ENCODE results near the gene SBF2. TPM values are rescaled to one million over a fixed set of nuclear protein-coding genes. Genes with fewer than 3 reads are reported as not detected.

Gene SBF2
- total and polyA plus RNA-seq, 2 donors (not counting 1 experiment from before 2014, with no cell fraction given): 5.6 to 17.7 TPM

- CTCF ChIA-PET: no interaction called here
These were observed 261.1 kb downstream of the SBF2 start for GRCh38 chr11:10032935-10033334.

GRCh38 chr11:10030122-10030490, 263.9 kb downstream of the SBF2 start:
- POLR2A ChIA-PET: no interaction called here
- no peak for TF ChIP-seq EZH2 (IDR thresholded peaks at IDR 0.05; ENCODE audit: borderline replicate concordance, insufficient read depth, low read depth, low read length, poor library complexity, severe bottlenecking)
- TF ChIP-seq, protein P1, sequence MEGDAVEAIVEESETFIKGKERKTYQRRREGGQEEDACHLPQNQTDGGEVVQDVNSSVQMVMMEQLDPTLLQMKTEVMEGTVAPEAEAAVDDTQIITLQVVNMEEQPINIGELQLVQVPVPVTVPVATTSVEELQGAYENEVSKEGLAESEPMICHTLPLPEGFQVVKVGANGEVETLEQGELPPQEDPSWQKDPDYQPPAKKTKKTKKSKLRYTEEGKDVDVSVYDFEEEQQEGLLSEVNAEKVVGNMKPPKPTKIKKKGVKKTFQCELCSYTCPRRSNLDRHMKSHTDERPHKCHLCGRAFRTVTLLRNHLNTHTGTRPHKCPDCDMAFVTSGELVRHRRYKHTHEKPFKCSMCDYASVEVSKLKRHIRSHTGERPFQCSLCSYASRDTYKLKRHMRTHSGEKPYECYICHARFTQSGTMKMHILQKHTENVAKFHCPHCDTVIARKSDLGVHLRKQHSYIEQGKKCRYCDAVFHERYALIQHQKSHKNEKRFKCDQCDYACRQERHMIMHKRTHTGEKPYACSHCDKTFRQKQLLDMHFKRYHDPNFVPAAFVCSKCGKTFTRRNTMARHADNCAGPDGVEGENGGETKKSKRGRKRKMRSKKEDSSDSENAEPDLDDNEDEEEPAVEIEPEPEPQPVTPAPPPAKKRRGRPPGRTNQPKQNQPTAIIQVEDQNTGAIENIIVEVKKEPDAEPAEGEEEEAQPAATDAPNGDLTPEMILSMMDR (IDR thresholded peaks at IDR 0.05): no peak
- Histone ChIP-seq H3K4me1 (ENCODE audit: control insufficient read depth in 2 of 2, insufficient read depth in 2 of 2, low read length in 2 of 2) (no peaks in the 10 kb centered on the region), H3K4me3 (ENCODE audit: control extremely low read depth in 1 of 5, extremely low read depth in 1 of 5, insufficient read depth in 1 of 5, low read depth in 2 of 5, low read length in 4 of 5) (no peak overlapping the region), H2AFZ (ENCODE audit: insufficient read depth, low read depth, low read length, poor library complexity, severe bottlenecking) (no peak overlapping the region), H3K4me2 (replicated peaks; ENCODE audit: low read depth, low read length, poor library complexity, severe bottlenecking) (no peak overlapping the region), H3K27me3 (replicated peaks in 1 of 4; ENCODE audit: control extremely low read depth in 1 of 4, control insufficient read depth in 3 of 4, insufficient read depth in 4 of 4, low read length in 3 of 4) (no peaks in the 10 kb centered on the region), H3K36me3 (replicated peaks in 1 of 2; ENCODE audit: control extremely low read depth in 1 of 2, control insufficient read depth in 1 of 2, extremely low read depth in 1 of 2, insufficient read depth in 2 of 2, low read length in 1 of 2) (no peaks in the 10 kb centered on the region), H3K79me2 (ENCODE audit: control insufficient read depth, insufficient read depth, low read length) (no peaks in the 10 kb centered on the region), H4K20me1 (ENCODE audit: control insufficient read depth, insufficient read depth, low read length, poor library complexity, severe bottlenecking) (no peaks in the 10 kb centered on the region), H3K9me3 (ENCODE audit: control extremely low read depth in 1 of 3, control insufficient read depth in 2 of 3, insufficient read depth in 1 of 3, low read length in 2 of 3) (no peaks in the 10 kb centered on the region), H3K9ac (ENCODE audit: low read length) (no peak overlapping the region), H3K27ac (ENCODE audit: low read length in 2 of 2) (no peak overlapping the region)
- no peak for DNase-seq
- CTCF ChIA-PET: no interaction called here
- H3K27me3 Mint-ChIP-seq: peaks cover 9% of the 10 kb centered on the region
- no peaks in the 10 kb centered on the region for H3K9me3 Mint-ChIP-seq (ENCODE audit: insufficient read depth)
- H3K4me1 Mint-ChIP-seq: no peaks in the 10 kb centered on the region
- no CpG with 5 or more reads among the region's 2 CpGs for WGBS (ENCODE audit: insufficient coverage)
- intact Hi-C loops (cut with micrococcal nuclease): no loop called here
- no peak overlapping the region for H3K27ac Mint-ChIP-seq
- ATAC-seq (ENCODE audit: low read depth): no peak
- no peak overlapping the region for H3K4me3 Mint-ChIP-seq

More at GRCh38 chr11:10032935-10033334, 261.1 kb downstream of the SBF2 start:
- POLR2A ChIA-PET: no interaction called here
- Histone ChIP-seq H4K20me1 (ENCODE audit: control insufficient read depth, insufficient read depth, low read length, poor library complexity, severe bottlenecking) (no peaks in the 10 kb centered on the region), H3K27me3 (replicated peaks in 1 of 4; ENCODE audit: control extremely low read depth in 1 of 4, control insufficient read depth in 3 of 4, insufficient read depth in 4 of 4, low read length in 3 of 4) (no peaks in the 10 kb centered on the region), H3K4me1 (ENCODE audit: control insufficient read depth in 2 of 2, insufficient read depth in 2 of 2, low read length in 2 of 2) (no peaks in the 10 kb centered on the region), H3K9me3 (ENCODE audit: control extremely low read depth in 1 of 3, control insufficient read depth in 2 of 3, insufficient read depth in 1 of 3, low read length in 2 of 3) (no peaks in the 10 kb centered on the region), H3K9ac (ENCODE audit: low read length) (no peak overlapping the region), H3K4me2 (replicated peaks; ENCODE audit: low read depth, low read length, poor library complexity, severe bottlenecking) (no peak overlapping the region), H3K4me3 (ENCODE audit: control extremely low read depth in 1 of 5, extremely low read depth in 1 of 5, insufficient read depth in 1 of 5, low read depth in 2 of 5, low read length in 4 of 5) (no peak overlapping the region), H3K79me2 (ENCODE audit: control insufficient read depth, insufficient read depth, low read length) (no peaks in the 10 kb centered on the region), H3K27ac (ENCODE audit: low read length in 2 of 2) (no peak overlapping the region), H2AFZ (ENCODE audit: insufficient read depth, low read depth, low read length, poor library complexity, severe bottlenecking) (no peak overlapping the region), H3K36me3 (replicated peaks in 1 of 2; ENCODE audit: control extremely low read depth in 1 of 2, control insufficient read depth in 1 of 2, extremely low read depth in 1 of 2, insufficient read depth in 2 of 2, low read length in 1 of 2) (no peaks in the 10 kb centered on the region)
- Mint-ChIP-seq H3K9me3 (ENCODE audit: insufficient read depth) (peaks cover 4% of the 10 kb centered on the region), H3K27me3 (peaks cover 3% of the 10 kb centered on the region), H3K4me3 (no peak overlapping the region), H3K27ac (no peak overlapping the region), H3K4me1 (no peaks in the 10 kb centered on the region)
- TF ChIP-seq EZH2 (IDR thresholded peaks at IDR 0.05; ENCODE audit: borderline replicate concordance, insufficient read depth, low read depth, low read length, poor library complexity, severe bottlenecking): no peak
- TF ChIP-seq, protein P1 (IDR thresholded peaks at IDR 0.05): no peak
- ATAC-seq (ENCODE audit: low read depth) (no peak), DNase-seq (no peak)
- intact Hi-C loops (cut with micrococcal nuclease): no loop called here

Data from B cell (primary cell).